Mucosa of rectum (tissue), 2 donors: Measurements from ENCODE around the gene HCFC1R1.

Experiments
- H3K27ac ChIP-seq, 2 donors: one replicate each; pipeline ENCODE4 v1.7.0; 2013; ENCODE audit warnings: inconsistent platforms in 2 of 2, low read depth in 2 of 2, low read length in 2 of 2
- H3K27me3 ChIP-seq, 2 donors: one replicate each; pipeline ENCODE4 v1.7.0; 2013; ENCODE audit warnings: low read length in 2 of 2; ENCODE audit not compliant: control insufficient read depth in 2 of 2, insufficient read depth in 2 of 2
- H3K36me3 ChIP-seq, 2 donors: one replicate each; pipeline ENCODE4 v1.7.0; 2013; ENCODE audit warnings: low read length in 2 of 2; ENCODE audit not compliant: control insufficient read depth in 2 of 2, insufficient read depth in 2 of 2
- H3K4me1 ChIP-seq, 2 donors: one replicate each; pipeline ENCODE4 v1.7.0; 2013; ENCODE audit warnings: low read length in 2 of 2, mild to moderate bottlenecking in 1 of 2; ENCODE audit not compliant: control insufficient read depth in 2 of 2, insufficient read depth in 2 of 2
- H3K4me3 ChIP-seq, 2 donors: one replicate each; pipeline ENCODE4 v1.7.0; 2013; ENCODE audit warnings: low read length in 2 of 2
- H3K9ac ChIP-seq, 2 donors: one replicate each; pipeline ENCODE4 v1.7.0; 2013; ENCODE audit warnings: low read length in 2 of 2, low read depth in 1 of 2, mild to moderate bottlenecking in 1 of 2
- H3K9me3 ChIP-seq, 2 donors: one replicate each; pipeline ENCODE4 v1.7.0; 2013; ENCODE audit warnings: low read length in 2 of 2; ENCODE audit not compliant: control insufficient read depth in 2 of 2
- donor health status: healthy.
- donor health status: Normal muscosa, but diverticular disease.

The HCFC1R1 gene

DNA sequence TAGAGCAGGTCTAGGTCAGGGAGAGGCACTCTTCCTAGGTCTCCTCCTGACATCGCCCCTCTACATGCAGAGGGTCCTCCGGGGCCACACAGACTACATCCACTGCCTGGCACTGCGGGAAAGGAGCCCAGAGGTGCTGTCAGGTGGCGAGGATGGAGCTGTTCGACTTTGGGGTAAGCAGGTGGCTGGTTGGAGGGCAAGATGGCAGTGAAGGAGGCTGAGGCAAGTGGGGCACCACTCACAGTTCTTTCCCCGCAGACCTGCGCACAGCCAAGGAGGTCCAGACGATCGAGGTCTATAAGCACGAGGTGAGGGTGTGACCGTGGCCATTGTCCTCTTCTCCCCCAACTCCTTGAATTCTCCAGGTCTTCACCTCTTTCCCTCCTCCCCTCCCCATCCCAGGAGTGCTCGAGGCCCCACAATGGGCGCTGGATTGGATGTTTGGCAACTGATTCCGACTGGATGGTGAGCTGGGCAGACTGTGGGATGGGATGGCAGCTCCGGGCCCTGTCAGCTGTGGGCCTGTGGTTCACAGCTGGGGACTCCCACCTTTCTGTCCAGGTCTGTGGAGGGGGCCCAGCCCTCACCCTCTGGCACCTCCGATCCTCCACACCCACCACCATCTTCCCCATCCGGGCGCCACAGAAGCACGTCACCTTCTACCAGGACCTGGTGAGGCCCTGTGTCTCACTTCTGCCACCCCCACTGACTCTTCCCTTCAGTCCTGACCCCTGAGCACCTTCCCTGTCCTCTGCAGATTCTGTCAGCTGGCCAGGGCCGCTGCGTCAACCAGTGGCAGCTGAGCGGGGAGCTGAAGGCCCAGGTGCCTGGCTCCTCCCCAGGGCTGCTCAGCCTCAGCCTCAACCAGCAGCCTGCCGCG, 3.1 kb upstream of the HCFC1R1 start:
- no peak overlapping the region for H3K4me3 ChIP-seq
- no peak overlapping the region for H3K27ac ChIP-seq
- no peak overlapping the region for H3K9ac ChIP-seq
- H3K9me3 ChIP-seq: no peaks in the 10 kb centered on the region
- H3K27me3 ChIP-seq: peaks cover 0 to 6% of the 10 kb centered on the region in 2 donors
- H3K36me3 ChIP-seq: peaks cover 14 to 24% of the 10 kb centered on the region in 2 donors
- H3K4me1 ChIP-seq: peaks cover 26 to 28% of the 10 kb centered on the region in 2 donors

DNA sequence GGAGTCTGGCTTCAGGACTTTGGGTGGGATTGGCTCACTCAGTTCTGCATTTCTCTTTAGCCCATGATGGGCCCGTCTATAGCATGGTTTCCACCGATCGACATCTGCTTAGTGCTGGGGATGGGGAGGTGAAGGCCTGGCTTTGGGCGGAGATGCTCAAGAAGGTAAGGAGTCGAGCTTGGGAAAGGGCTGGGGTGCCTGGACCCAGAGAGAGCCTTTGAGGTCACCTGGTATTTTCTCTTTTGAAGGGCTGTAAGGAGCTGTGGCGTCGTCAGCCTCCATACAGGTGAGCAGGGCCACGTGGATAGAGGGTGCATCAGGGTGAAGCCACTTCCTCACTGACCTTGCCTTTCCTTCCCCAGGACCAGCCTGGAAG, 2.2 kb upstream of the HCFC1R1 start:
- H3K4me3 ChIP-seq: no peak overlapping the region
- peaks cover 0 to 6% of the 10 kb centered on the region in 2 donors for H3K27me3 ChIP-seq
- H3K9ac ChIP-seq: no peak overlapping the region
- H3K9me3 ChIP-seq: no peaks in the 10 kb centered on the region
- H3K27ac ChIP-seq: no peak overlapping the region
- peaks cover 14 to 24% of the 10 kb centered on the region in 2 donors for H3K36me3 ChIP-seq
- H3K4me1 ChIP-seq: peaks cover 31 to 33% of the 10 kb centered on the region in 2 donors

DNA sequence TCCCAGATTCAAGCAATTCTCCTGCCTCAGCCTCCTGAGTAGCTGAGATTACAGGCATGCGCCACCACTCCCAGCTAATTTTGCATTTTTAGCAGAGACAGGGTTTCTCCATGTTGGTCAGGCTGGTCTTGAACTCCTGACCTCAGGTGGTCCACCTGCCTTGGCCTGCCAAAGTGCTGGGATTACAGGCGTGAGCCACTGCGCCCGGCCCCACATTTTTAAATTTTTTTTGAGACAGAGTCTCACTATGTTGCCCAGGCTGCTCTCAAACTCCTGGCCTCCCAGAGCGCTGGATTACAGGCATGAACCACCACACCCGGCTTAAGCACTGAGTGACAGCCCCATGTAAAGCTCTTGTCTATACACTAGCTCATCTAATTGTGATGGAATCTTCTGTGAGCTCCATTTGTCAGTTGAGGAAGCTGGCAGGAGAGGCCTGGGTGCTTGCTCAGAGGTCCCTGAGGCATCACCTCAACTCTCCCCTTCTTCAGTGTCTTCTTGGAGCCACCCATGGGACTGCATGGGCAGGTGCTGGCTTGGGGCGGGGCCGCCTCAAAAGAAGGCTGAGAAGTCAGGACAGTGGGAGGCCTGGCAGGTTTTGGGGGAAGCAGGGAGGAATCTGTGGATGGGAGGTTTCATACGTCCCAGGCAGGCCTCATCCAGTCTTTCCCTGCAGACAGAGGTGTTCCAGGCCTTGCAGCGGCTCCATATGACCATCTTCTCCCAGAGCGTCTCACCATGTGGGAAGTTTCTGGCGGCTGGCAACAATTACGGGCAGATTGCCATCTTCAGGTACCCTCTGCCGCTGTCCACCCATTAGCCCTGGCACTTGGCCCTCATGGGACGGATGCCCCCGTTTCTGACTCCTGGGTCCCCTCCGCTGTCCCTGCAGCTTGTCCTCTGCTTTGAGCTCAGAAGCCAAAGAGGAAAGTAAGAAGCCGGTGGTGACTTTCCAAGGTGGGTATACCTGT, 1.6 kb upstream of the HCFC1R1 start:
- Histone ChIP-seq H3K27ac (no peak overlapping the region), H3K36me3 (peaks cover 14 to 24% of the 10 kb centered on the region in 2 donors), H3K27me3 (peaks cover 0 to 6% of the 10 kb centered on the region in 2 donors), H3K4me1 (peaks cover 34 to 37% of the 10 kb centered on the region in 2 donors), H3K9me3 (no peaks in the 10 kb centered on the region), H3K9ac (no peak overlapping the region), H3K4me3 (no peak overlapping the region)

DNA sequence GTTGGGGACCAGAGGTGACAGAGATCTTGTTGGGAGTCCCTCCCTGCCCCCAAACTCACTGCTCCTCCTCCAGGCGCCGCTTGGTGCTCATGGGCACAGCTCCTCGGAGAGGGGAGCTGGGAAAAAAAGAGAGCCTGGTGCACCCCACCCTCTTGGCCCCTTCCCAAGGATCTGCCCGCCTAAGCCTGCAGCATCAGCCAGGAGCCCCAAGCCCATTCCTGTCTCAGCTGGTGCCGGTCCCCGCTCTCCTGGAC, 400 bp downstream of the HCFC1R1 start:
- H3K27ac ChIP-seq: peak overlapping the region; percentile 90 to 92
- peaks cover 11 to 16% of the 10 kb centered on the region in 2 donors for H3K36me3 ChIP-seq
- H3K9ac ChIP-seq: peak overlapping the region; percentile 79 to 90
- peaks cover 0 to 3% of the 10 kb centered on the region in 2 donors for H3K27me3 ChIP-seq
- H3K4me1 ChIP-seq: peaks cover 37 to 38% of the 10 kb centered on the region in 2 donors
- H3K9me3 ChIP-seq: no peaks in the 10 kb centered on the region
- H3K4me3 ChIP-seq: peak overlapping the region; percentile 84 to 94

DNA sequence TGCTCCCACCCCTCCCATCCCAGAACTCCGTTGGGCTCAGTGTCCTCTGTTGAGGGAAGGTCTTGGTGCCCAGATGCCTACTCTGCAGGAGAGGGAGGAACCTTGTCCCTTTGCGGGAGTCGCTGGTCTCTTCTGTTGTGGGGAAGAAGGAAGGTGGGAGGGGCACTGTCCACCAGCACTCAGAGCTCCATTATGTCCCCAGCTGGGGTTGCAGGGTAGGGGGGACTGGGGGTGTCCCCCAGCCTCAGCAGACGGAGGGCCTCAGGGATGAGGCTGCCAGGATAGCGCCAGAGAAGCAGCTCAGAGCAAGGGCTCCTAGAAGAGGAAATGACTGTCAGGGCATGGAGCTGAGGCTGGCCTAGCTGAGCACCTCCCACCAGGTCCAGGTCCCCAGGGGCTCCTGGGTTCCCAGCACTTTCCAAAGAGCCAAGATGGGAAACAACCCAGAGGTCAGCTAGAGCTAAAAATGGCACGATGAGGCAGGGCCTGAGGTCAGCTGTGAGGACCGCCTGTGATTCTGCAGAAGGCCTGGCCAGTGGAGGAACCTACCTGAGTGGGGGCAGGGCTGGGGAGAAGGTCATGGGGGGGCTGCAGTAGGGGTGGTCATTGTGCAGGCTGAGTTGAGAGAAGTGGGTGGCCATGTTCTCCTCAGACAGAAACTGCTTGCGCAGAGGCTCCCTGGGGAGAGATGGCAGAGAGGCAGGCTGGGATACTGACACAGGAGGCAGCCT, 893 bp downstream of the HCFC1R1 start:
- peak overlapping the region; percentile 84 to 94 for H3K4me3 ChIP-seq
- H3K27ac ChIP-seq: peak overlapping the region; percentile 90 to 92
- no peaks in the 10 kb centered on the region for H3K9me3 ChIP-seq
- peaks cover 0 to 5% of the 10 kb centered on the region in 2 donors for H3K27me3 ChIP-seq
- H3K4me1 ChIP-seq: peaks cover 38 to 40% of the 10 kb centered on the region in 2 donors
- peaks cover 11 to 16% of the 10 kb centered on the region in 2 donors for H3K36me3 ChIP-seq
- H3K9ac ChIP-seq: peak overlapping the region; percentile 32 to 90

DNA sequence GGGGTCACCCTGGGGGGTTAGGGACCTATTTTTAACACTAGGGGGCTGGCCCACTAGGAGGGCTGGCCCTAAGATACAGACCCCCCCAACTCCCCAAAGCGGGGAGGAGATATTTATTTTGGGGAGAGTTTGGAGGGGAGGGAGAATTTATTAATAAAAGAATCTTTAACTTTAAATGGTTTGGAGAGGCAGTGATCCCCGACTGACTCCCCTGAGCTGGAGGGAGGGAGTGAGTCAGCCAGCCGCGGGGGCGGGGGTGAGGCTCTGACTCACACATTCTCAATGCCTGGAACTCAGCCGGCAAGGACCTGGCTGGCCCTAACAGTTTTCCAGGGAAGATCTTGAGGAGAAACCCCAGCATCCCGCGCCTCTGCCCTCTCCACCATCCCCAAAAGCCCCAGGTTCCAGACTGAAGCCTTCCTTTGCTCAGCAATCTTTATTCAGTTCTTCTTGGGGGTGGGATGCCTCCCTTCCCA, 1.5 kb downstream of the HCFC1R1 start:
- Histone ChIP-seq H3K27me3 (peaks cover 0 to 5% of the 10 kb centered on the region in 2 donors), H3K36me3 (peaks cover 11 to 14% of the 10 kb centered on the region in 2 donors), H3K4me1 (peaks cover 36 to 37% of the 10 kb centered on the region in 2 donors), H3K9me3 (no peaks in the 10 kb centered on the region), H3K9ac (peak overlapping the region in 1 of 2 donors; percentile 90), H3K4me3 (peak overlapping the region; percentile 42 to 94), H3K27ac (peak overlapping the region; percentile 90 to 92)

DNA sequence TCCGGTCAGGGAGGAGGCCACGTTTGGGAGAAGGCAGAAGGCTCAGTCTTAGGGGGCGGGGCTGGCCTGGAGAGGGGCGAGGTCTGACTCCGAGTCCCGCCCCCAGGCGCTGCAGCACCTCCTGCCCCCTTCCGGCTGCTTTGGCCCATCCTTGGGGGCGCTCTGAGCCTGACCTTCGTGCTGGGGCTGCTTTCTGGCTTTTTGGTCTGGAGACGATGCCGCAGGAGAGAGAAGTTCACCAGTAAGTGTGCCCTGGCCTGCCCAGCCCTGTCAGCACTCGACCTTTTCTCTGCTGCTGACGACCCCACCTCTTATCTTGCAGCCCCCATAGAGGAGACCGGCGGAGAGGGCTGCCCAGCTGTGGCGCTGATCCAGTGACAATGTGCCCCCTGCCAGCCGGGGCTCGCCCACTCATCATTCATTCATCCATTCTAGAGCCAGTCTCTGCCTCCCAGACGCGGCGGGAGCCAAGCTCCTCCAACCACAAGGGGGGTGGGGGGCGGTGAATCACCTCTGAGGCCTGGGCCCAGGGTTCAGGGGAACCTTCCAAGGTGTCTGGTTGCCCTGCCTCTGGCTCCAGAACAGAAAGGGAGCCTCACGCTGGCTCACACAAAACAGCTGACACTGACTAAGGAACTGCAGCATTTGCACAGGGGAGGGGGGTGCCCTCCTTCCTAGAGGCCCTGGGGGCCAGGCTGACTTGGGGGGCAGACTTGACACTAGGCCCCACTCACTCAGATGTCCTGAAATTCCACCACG, 2.1 kb downstream of the HCFC1R1 start:
- Histone ChIP-seq H3K27ac (peak overlapping the region; percentile 79 to 90), H3K4me3 (peak overlapping the region; percentile 65 to 84), H3K9ac (peak overlapping the region in 1 of 2 donors; percentile 84), H3K4me1 (peaks cover 36 to 37% of the 10 kb centered on the region in 2 donors), H3K36me3 (peaks cover 5 to 7% of the 10 kb centered on the region in 2 donors), H3K27me3 (peaks cover 0 to 5% of the 10 kb centered on the region in 2 donors), H3K9me3 (no peaks in the 10 kb centered on the region)

DNA sequence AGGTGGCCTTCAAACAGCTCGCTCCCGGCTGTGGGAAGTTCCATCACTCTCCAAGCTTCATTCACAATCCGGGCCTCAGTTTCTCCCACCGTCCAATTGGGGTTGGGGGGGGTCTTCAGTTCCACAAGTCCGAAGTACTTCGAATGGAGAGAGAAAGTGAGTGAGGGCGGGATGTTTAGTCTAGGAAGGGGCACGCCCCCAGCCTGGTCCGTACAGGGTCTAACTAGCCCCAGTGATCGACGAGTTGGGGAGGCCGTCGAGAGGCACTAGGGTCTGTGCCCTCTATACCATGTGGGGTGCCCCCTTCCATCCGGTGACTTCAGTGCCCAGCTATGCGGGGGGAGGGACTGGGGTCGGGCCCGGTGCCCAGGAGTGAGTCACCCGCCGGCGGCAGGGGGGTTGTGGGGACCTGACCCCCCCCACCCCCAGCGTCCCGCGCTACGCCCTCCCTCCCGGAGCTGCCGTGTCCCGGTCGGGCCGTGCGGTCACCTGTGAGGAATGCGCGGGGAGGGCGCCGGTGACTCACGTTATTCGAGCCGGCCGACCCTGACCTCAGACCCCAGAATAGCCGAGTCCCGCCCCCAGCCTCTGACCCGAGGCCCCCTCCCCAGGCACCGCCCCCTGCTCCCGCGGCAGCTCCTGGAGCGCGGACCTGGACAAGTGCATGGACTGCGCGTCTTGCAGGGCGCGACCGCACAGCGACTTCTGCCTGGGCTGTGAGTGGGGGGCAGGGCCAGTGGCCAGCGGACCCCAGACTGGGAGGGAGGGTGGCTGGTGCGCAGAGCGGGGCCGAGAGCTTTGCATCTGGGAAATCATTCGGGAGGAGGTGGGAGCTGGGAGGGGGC, 2.9 kb downstream of the HCFC1R1 start:
- H3K9ac ChIP-seq: peak overlapping the region; percentile 68 to 84
- peaks cover 36 to 37% of the 10 kb centered on the region in 2 donors for H3K4me1 ChIP-seq

More for the DNA sequence above, 2.9 kb downstream of the HCFC1R1 start:
- Histone ChIP-seq H3K4me3 (peak overlapping the region; percentile 75 to 84), H3K27me3 (peaks cover 0 to 5% of the 10 kb centered on the region in 2 donors), H3K9me3 (no peaks in the 10 kb centered on the region), H3K27ac (peak overlapping the region; percentile 79 to 90), H3K36me3 (no peaks in the 10 kb centered on the region)
